ENCODE measurements around the gene ZNF213. TPM values are rescaled to one million over a fixed set of nuclear protein-coding genes. Genes with fewer than 3 reads are reported as not detected.

ZNF213 gene
- total RNA-seq, 1 donor from 2014 or later, result 2.7 TPM

DNA sequence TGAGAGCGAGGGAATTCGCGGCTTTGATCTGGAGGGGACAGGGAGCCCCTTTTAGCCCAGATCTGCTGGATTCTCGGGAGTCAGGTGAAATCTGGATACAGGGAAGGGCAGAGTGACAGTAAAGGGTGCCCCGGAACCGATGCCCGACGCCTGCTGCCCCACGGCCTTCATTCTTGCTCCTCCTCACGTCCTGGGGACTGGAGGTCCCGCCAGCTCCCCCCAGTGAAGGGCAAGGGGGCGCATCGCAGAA is 53.8 kb downstream of the ZNF213 start:
- ATAC-seq, result no peak
- DNase-seq (ENCODE audit: low spot score), result no peak

DNA sequence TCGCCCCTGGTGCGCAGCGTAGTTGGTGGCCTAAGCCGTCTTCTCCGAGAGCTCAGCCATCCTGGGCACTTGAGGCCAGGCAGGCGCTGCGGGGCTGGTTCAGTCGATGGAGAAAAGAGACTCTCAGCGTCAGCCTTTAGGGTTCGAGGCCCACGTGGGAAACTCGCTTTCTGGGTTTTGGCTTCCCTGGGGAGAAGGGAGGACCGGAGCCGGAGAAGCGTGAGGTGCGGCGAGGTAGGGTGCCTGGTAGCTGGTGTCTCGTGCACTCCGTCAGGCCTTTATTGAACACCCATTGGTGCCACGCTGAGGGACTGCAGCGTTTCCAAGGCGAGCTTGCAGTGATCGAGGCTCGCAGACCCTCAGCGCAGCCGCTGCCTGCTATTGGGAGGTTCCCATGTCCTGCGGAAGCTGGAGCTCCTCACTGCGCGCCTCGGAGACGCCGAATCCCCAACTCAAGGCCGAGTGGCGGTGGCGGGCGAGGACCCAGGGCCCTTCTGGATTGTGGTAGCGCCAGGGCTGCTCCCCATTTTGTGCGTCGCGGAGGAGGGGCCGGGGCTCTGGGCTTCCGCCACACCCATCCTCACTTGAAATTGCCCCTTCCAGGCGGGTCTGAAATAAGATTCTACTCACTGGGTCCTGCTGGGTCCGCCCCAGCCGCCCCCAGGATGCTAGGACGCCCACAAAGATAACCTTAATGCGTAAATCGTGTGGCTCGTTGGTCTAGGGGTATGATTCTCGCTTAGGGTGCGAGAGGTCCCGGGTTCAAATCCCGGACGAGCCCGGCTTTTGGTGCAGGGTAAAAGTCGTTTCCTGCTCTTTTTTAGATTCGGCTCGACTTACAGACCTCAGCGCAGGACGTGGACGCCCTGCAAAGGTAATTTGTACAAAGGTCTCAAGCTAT is 54.3 kb downstream of the ZNF213 start:
- DNase-seq (ENCODE audit: low spot score), result no peak
- ATAC-seq, result no peak

GRCh38 chr16:3189869-3190268 is 55.0 kb downstream of the ZNF213 start:
- DNase-seq (ENCODE audit: low spot score) (no peak), ATAC-seq (no peak)

DNA sequence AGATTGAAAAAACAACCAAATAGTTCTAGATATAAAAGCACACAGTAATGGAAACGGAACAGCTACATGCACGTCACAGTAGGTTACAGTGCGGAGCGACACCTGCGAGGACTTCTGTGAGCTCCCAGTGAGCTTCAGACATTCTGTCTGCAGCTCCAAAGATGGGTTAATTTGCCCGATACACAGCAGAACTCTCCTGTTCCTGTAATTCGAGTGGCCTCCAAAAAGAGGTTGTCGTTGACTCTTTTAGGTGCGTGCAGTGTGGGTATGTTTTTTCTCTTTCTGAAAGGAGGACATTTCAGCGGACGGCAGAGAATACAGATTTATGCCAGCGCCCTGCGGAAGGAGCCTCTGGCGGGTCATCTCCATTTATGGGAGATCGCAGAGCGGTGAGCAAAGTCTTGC is 56.1 kb downstream of the ZNF213 start:
- ATAC-seq, result no peak
- no peak for DNase-seq (ENCODE audit: low spot score)

Other genes starting within 250 kb of the ZNF213 start
- gene FLYWCH1, start 223.1 kb upstream of the ZNF213 start, total RNA-seq, result 18.8 TPM
- not detected for gene KREMEN2, start 170.8 kb upstream of the ZNF213 start, total RNA-seq
- 1.5 TPM for gene PAQR4, start 165.7 kb upstream of the ZNF213 start, total RNA-seq
- gene PKMYT1, start 154.6 kb upstream of the ZNF213 start, total RNA-seq, result 0.98 TPM
- gene CLDN9, start 122.1 kb upstream of the ZNF213 start, total RNA-seq, result 1.5 TPM
- gene CLDN6, start 116.8 kb upstream of the ZNF213 start, total RNA-seq, result 0.96 TPM
- gene TNFRSF12A, start 114.7 kb upstream of the ZNF213 start, total RNA-seq, result 4.3 TPM
- gene HCFC1R1, start 111.1 kb upstream of the ZNF213 start, total RNA-seq, result 11.2 TPM
- gene THOC6, start 111.0 kb upstream of the ZNF213 start, total RNA-seq, result 9.6 TPM
- 0.58 TPM for gene BICDL2, start 98.1 kb upstream of the ZNF213 start, total RNA-seq
- gene MMP25, start 88.5 kb upstream of the ZNF213 start, total RNA-seq, result 0.96 TPM
- gene IL32, start 69.4 kb upstream of the ZNF213 start, total RNA-seq, result 172 TPM
- 0.10 TPM for gene ZSCAN10, start 35.7 kb upstream of the ZNF213 start, total RNA-seq
- gene ZNF205, start 22.4 kb upstream of the ZNF213 start, total RNA-seq, result 7.0 TPM
- gene OR1F1, start 53.2 kb downstream of the ZNF213 start, total RNA-seq, result not detected
- 2.2 TPM for gene ZNF200, start 100.1 kb downstream of the ZNF213 start, total RNA-seq
- 0.88 TPM for gene MEFV, start 121.6 kb downstream of the ZNF213 start, total RNA-seq
- gene ZNF263, start 148.5 kb downstream of the ZNF213 start, total RNA-seq, result 8.4 TPM
- 1.6 TPM for gene TIGD7, start 170.4 kb downstream of the ZNF213 start, total RNA-seq
- 10.2 TPM for gene ZNF75A, start 170.5 kb downstream of the ZNF213 start, total RNA-seq
- not detected for gene OR2C1, start 220.9 kb downstream of the ZNF213 start, total RNA-seq

Data from left lobe of liver (tissue), 2 donors.